DMS153 treated with DMSO at 0.1 percent for 48 hours (cell line): Measurements from ENCODE around the gene MAP3K1.

ENCODE experiments used
- DNase-seq: peaks from one replicate; lab custom pipeline; 2025; ENCODE audit not compliant: unreplicated experiment; lab: John Stamatoyannopoulos, UW

Gene MAP3K1

GRCh38 chr5:56845277-56845676, 29.9 kb downstream of the MAP3K1 start:
- no peak for DNase-seq

GRCh38 chr5:56845904-56846480, 30.6 kb downstream of the MAP3K1 start:
- no peak for DNase-seq

- DNase-seq, result no peak
Observed at GRCh38 chr5:56848206-56848605, 32.9 kb downstream of the MAP3K1 start.

GRCh38 chr5:56849671-56850070, 34.3 kb downstream of the MAP3K1 start:
- no peak for DNase-seq

GRCh38 chr5:56850423-56850822, 35.1 kb downstream of the MAP3K1 start:
- no peak for DNase-seq

GRCh38 chr5:56851258-56851941, 36.1 kb downstream of the MAP3K1 start:
- no peak for DNase-seq

GRCh38 chr5:56852228-56853000, 37.1 kb downstream of the MAP3K1 start:
- DNase-seq, result no peak

GRCh38 chr5:56853698-56854097, 38.3 kb downstream of the MAP3K1 start:
- DNase-seq, result no peak

GRCh38 chr5:56854920-56855319, 39.6 kb downstream of the MAP3K1 start:
- DNase-seq, result no peak

- no peak for DNase-seq
Observed at GRCh38 chr5:56856541-56857178, 41.3 kb downstream of the MAP3K1 start.

GRCh38 chr5:56858777-56859442, 43.6 kb downstream of the MAP3K1 start:
- no peak for DNase-seq

- no peak for DNase-seq
Observed at GRCh38 chr5:56861893-56862485, 46.6 kb downstream of the MAP3K1 start.

- DNase-seq, result no peak
Observed at GRCh38 chr5:56862909-56863308, 47.6 kb downstream of the MAP3K1 start.

- no peak for DNase-seq
Observed at GRCh38 chr5:56871777-56872176, 56.4 kb downstream of the MAP3K1 start.

GRCh38 chr5:56873056-56873455, 57.7 kb downstream of the MAP3K1 start:
- no peak for DNase-seq

GRCh38 chr5:56876327-56876726, 61.0 kb downstream of the MAP3K1 start:
- no peak for DNase-seq

- no peak for DNase-seq
Observed at GRCh38 chr5:56881571-56881970, 66.2 kb downstream of the MAP3K1 start.

- no peak for DNase-seq
Observed at GRCh38 chr5:56893251-56893951, 78.1 kb downstream of the MAP3K1 start.

- DNase-seq, result no peak
Observed at GRCh38 chr5:56896763-56897162, 81.4 kb downstream of the MAP3K1 start.

- no peak for DNase-seq
Observed at GRCh38 chr5:56898213-56898612, 82.9 kb downstream of the MAP3K1 start.
